Trophoblast cell (in vitro differentiated cells and primary cell): Measurements from ENCODE around the gene RIPOR3.

Experiments
- DNase-seq, 2 donors: peaks; one replicate each; pipeline ENCODE4 v3.0.0-alpha.2; 2016
- H2AFZ ChIP-seq: 2 replicates; pipeline ENCODE4 v1.6.1; 2013; ENCODE audit warnings: low read length, moderate library complexity, mild to moderate bottlenecking; ENCODE audit not compliant: insufficient read depth, poor library complexity
- H2AK5ac ChIP-seq: 2 replicates; pipeline ENCODE4 v1.6.1; 2013; ENCODE audit warnings: mild to moderate bottlenecking, low read length
- H2BK120ac ChIP-seq: 2 replicates; pipeline ENCODE4 v1.6.1; 2013; ENCODE audit warnings: low read length, mild to moderate bottlenecking, moderate library complexity; ENCODE audit not compliant: insufficient read depth, poor library complexity
- H2BK12ac ChIP-seq: 2 replicates; pipeline ENCODE4 v1.6.1; 2013; ENCODE audit warnings: mild to moderate bottlenecking, low read length, moderate library complexity
- H2BK5ac ChIP-seq: 2 replicates; pipeline ENCODE4 v1.6.1; 2013; ENCODE audit warnings: low read length, low read depth, moderate library complexity, mild to moderate bottlenecking; ENCODE audit not compliant: poor library complexity
- H3K14ac ChIP-seq: 2 replicates; pipeline ENCODE4 v1.6.1; 2013; ENCODE audit warnings: mild to moderate bottlenecking, low read length
- H3K18ac ChIP-seq: 2 replicates; pipeline ENCODE4 v1.6.1; 2013; ENCODE audit warnings: mild to moderate bottlenecking, low read length
- H3K23ac ChIP-seq: 2 replicates; pipeline ENCODE4 v1.6.1; 2013; ENCODE audit warnings: low read length
- H3K27ac ChIP-seq: 2 replicates; pipeline ENCODE4 v1.5.1; 2013; ENCODE audit warnings: low read depth, mild to moderate bottlenecking, inconsistent platforms, low read length, moderate library complexity
- H3K27me3 ChIP-seq: 2 replicates; pipeline ENCODE4 v1.6.1; 2013; ENCODE audit warnings: inconsistent platforms, mild to moderate bottlenecking, low read length, moderate library complexity; ENCODE audit not compliant: insufficient read depth
- H3K36me3 ChIP-seq, 2 experiments: 1 replicate in 1 of 2; 2 replicates in 1 of 2; pipeline ENCODE4 v1.6.1; 2013; ENCODE audit warnings: low read length in 2 of 2, mild to moderate bottlenecking in 2 of 2, moderate library complexity in 1 of 2; ENCODE audit not compliant: insufficient read depth in 2 of 2, control insufficient read depth in 1 of 2
- H3K4ac ChIP-seq: 2 replicates; pipeline ENCODE4 v1.6.1; 2013; ENCODE audit warnings: low read depth, mild to moderate bottlenecking, low read length, moderate library complexity
- H3K4me1 ChIP-seq, 2 experiments: 1 replicate in 1 of 2; 2 replicates in 1 of 2; pipeline ENCODE4 v1.6.1; 2013; ENCODE audit warnings: low read length in 2 of 2, mild to moderate bottlenecking in 2 of 2, moderate library complexity in 1 of 2; ENCODE audit not compliant: insufficient read depth in 2 of 2, control insufficient read depth in 1 of 2
- H3K4me2 ChIP-seq: 2 replicates; pipeline ENCODE4 v1.6.1; 2013; ENCODE audit warnings: inconsistent platforms, mild to moderate bottlenecking, low read length, moderate library complexity
- H3K4me3 ChIP-seq: 2 replicates; pipeline ENCODE4 v1.5.1; 2013; ENCODE audit warnings: mild to moderate bottlenecking, low read depth, low read length, inconsistent platforms
- H3K79me1 ChIP-seq: one replicate; pipeline ENCODE4 v1.6.1; 2013; ENCODE audit warnings: low read length
- H3K79me2 ChIP-seq: 2 replicates; pipeline ENCODE4 v1.6.1; 2013; ENCODE audit warnings: low read length, mild to moderate bottlenecking; ENCODE audit not compliant: control insufficient read depth, insufficient read depth, poor library complexity
- H3K9ac ChIP-seq: 2 replicates; pipeline ENCODE4 v1.6.1; 2013; ENCODE audit warnings: mild to moderate bottlenecking, low read length
- H3K9me3 ChIP-seq: 2 replicates; pipeline ENCODE4 v1.6.1; 2013; ENCODE audit warnings: low read depth, mild to moderate bottlenecking, control low read depth, inconsistent platforms, low read length; ENCODE audit not compliant: insufficient read depth
- H4K12ac ChIP-seq: 2 replicates; pipeline ENCODE4 v1.6.1; 2013; ENCODE audit warnings: low read depth, mild to moderate bottlenecking, low read length, moderate library complexity
- H4K8ac ChIP-seq: 2 replicates; pipeline ENCODE4 v1.6.1; 2013; ENCODE audit warnings: low read depth, mild to moderate bottlenecking, low read length, moderate library complexity
- H4K91ac ChIP-seq: one replicate; pipeline ENCODE4 v1.6.1; 2013; ENCODE audit warnings: low read depth, mild to moderate bottlenecking, low read length, moderate library complexity
- WGBS: extraction: QIAGEN DNeasy Blood & Tissue Kit; methylation state at CpG from one replicate; pipeline ENCODE4 v1.1.7; 2013; ENCODE audit warnings: missing lambda C conversion rate; ENCODE audit not compliant: insufficient read length, insufficient coverage; ENCODE audit errors: extremely low coverage; 5-methylcytosine and 5-hydroxymethylcytosine counted together

The RIPOR3 gene

GRCh38 chr20:50688256-50688975 is 2.9 kb downstream of the RIPOR3 start:
- Histone ChIP-seq H3K4me2 (no peak overlapping the region), H3K23ac (no peak overlapping the region), H3K79me2 (no peaks in the 10 kb centered on the region), H2AK5ac (no peak overlapping the region), H3K27ac (no peak overlapping the region), H3K4me1 (peaks cover 9 to 15% of the 10 kb centered on the region in 2 experiments), H3K4me3 (no peak overlapping the region), H3K9ac (no peak overlapping the region), H4K8ac (no peak overlapping the region), H3K79me1 (peaks cover 2% of the 10 kb centered on the region), H4K91ac (no peak overlapping the region), H3K27me3 (no peaks in the 10 kb centered on the region), H3K36me3 (no peaks in the 10 kb centered on the region), H3K9me3 (no peaks in the 10 kb centered on the region), H2BK12ac (no peak overlapping the region), H3K14ac (no peak overlapping the region), H2BK5ac (no peak overlapping the region), H4K12ac (no peak overlapping the region), H3K4ac (no peak overlapping the region), H3K18ac (no peak overlapping the region), H2AFZ (no peak overlapping the region), H2BK120ac (no peak overlapping the region)
- no CpG with 5 or more reads among the region's 8 CpGs for WGBS
- no peak for DNase-seq

- H3K79me1 ChIP-seq, result peaks cover 2% of the 10 kb centered on the region
- no peak overlapping the region for H2AK5ac ChIP-seq
- H3K4me1 ChIP-seq, result peaks cover 9 to 15% of the 10 kb centered on the region in 2 experiments
- H3K4me3 ChIP-seq, result no peak overlapping the region
- no peak for DNase-seq
- H2BK5ac ChIP-seq, result no peak overlapping the region
- H3K27me3 ChIP-seq, result no peaks in the 10 kb centered on the region
- no peak overlapping the region for H3K9ac ChIP-seq
- no peaks in the 10 kb centered on the region for H3K79me2 ChIP-seq
- H3K18ac ChIP-seq, result no peak overlapping the region
- no peaks in the 10 kb centered on the region for H3K36me3 ChIP-seq
- no peak overlapping the region for H3K4ac ChIP-seq
- H2AFZ ChIP-seq, result no peak overlapping the region
- no peaks in the 10 kb centered on the region for H3K9me3 ChIP-seq
- H2BK120ac ChIP-seq, result no peak overlapping the region
- no peak overlapping the region for H3K27ac ChIP-seq
- H3K4me2 ChIP-seq, result no peak overlapping the region
- no peak overlapping the region for H4K12ac ChIP-seq
- H2BK12ac ChIP-seq, result no peak overlapping the region
- H4K91ac ChIP-seq, result no peak overlapping the region
- H4K8ac ChIP-seq, result no peak overlapping the region
- H3K23ac ChIP-seq, result no peak overlapping the region
- no peak overlapping the region for H3K14ac ChIP-seq
- WGBS, result no CpG with 5 or more reads among the region's 10 CpGs
These were observed 4.5 kb downstream of the RIPOR3 start for GRCh38 chr20:50686821-50687220.

- Histone ChIP-seq H3K4me1 (peaks cover 7 to 10% of the 10 kb centered on the region in 2 experiments), H3K4ac (no peak overlapping the region), H3K4me3 (no peak overlapping the region), H2BK120ac (no peak overlapping the region), H4K8ac (no peak overlapping the region), H4K12ac (no peak overlapping the region), H3K9me3 (no peaks in the 10 kb centered on the region), H2BK5ac (no peak overlapping the region), H3K18ac (no peak overlapping the region), H3K27ac (no peak overlapping the region), H4K91ac (no peak overlapping the region), H2AFZ (no peak overlapping the region), H3K4me2 (no peak overlapping the region), H3K79me1 (peaks cover 2% of the 10 kb centered on the region), H3K23ac (no peak overlapping the region), H2BK12ac (no peak overlapping the region), H3K9ac (no peak overlapping the region), H3K14ac (no peak overlapping the region), H3K36me3 (no peaks in the 10 kb centered on the region), H3K79me2 (no peaks in the 10 kb centered on the region), H2AK5ac (no peak overlapping the region), H3K27me3 (no peaks in the 10 kb centered on the region)
- no CpG with 5 or more reads among the region's 6 CpGs for WGBS
- DNase-seq, result no peak
These were observed 7.8 kb downstream of the RIPOR3 start for GRCh38 chr20:50683570-50683969.

GRCh38 chr20:50682947-50683530 is 8.3 kb downstream of the RIPOR3 start:
- Histone ChIP-seq H3K4me2 (no peak overlapping the region), H3K79me1 (peaks cover 2% of the 10 kb centered on the region), H4K12ac (no peak overlapping the region), H3K4me3 (no peak overlapping the region), H2BK120ac (no peak overlapping the region), H3K36me3 (no peaks in the 10 kb centered on the region), H4K91ac (no peak overlapping the region), H4K8ac (no peak overlapping the region), H2BK12ac (no peak overlapping the region), H2AK5ac (no peak overlapping the region), H3K18ac (no peak overlapping the region), H3K79me2 (no peaks in the 10 kb centered on the region), H3K14ac (no peak overlapping the region), H3K27ac (no peak overlapping the region), H3K23ac (no peak overlapping the region), H3K9ac (no peak overlapping the region), H2BK5ac (no peak overlapping the region), H3K27me3 (no peaks in the 10 kb centered on the region), H3K9me3 (no peaks in the 10 kb centered on the region), H3K4ac (no peak overlapping the region), H3K4me1 (peaks cover 7 to 10% of the 10 kb centered on the region in 2 experiments), H2AFZ (no peak overlapping the region)
- no peak for DNase-seq
- no CpG with 5 or more reads among the region's 8 CpGs for WGBS
